ENCODE data around the gene MVK. TPM values are rescaled to one million over a fixed set of nuclear protein-coding genes. Genes with fewer than 3 reads are reported as not detected.

MVK gene
- total and polyA plus RNA-seq, 9 donors, result 7.4 to 66.4 (median 18.6) TPM

GRCh38 chr12:109583733-109584132 is 10.1 kb downstream of the MVK start:
- H3K4me3 ChIP-seq, result no peak overlapping the region
- no peaks in the 10 kb centered on the region for H3K4me1 ChIP-seq (ENCODE audit: insufficient read depth)
- no peaks in the 10 kb centered on the region for H3K9me3 ChIP-seq
- H3K36me3 ChIP-seq, result no peaks in the 10 kb centered on the region
- H3K27me3 ChIP-seq, result no peaks in the 10 kb centered on the region
- WGBS, 3 donors, result 95 to 100% (median 96%) methylated on average over 2 of the region's 2 CpGs
- DNase-seq, result no peak
- no peak overlapping the region for H3K27ac ChIP-seq
- intact Hi-C loops (cut with DNase I), result no loop called here
- no peak for TF ChIP-seq EP300 (IDR thresholded peaks at IDR 0.05)
- no peak for TF ChIP-seq CTCF (IDR thresholded peaks at IDR 0.05)
- no peak for TF ChIP-seq POLR2A (IDR thresholded peaks at IDR 0.05)

GRCh38 chr12:109586385-109587296 is 13.0 kb downstream of the MVK start:
- intact Hi-C loops (cut with DNase I), result no loop called here
- Histone ChIP-seq H3K27me3 (no peaks in the 10 kb centered on the region), H3K4me1 (ENCODE audit: insufficient read depth) (no peaks in the 10 kb centered on the region), H3K9me3 (no peaks in the 10 kb centered on the region), H3K36me3 (no peaks in the 10 kb centered on the region), H3K27ac (no peak overlapping the region), H3K4me3 (no peak overlapping the region)
- WGBS, 3 donors, result 79 to 88% (median 83%) methylated on average over 10 of the region's 10 CpGs
- no peak for DNase-seq
- TF ChIP-seq POLR2A (IDR thresholded peaks at IDR 0.05) (no peak), CTCF (IDR thresholded peaks at IDR 0.05) (no peak), EP300 (IDR thresholded peaks at IDR 0.05) (no peak)

GRCh38 chr12:109587921-109588320 is 14.3 kb downstream of the MVK start:
- DNase-seq, result no peak
- TF ChIP-seq EP300 (IDR thresholded peaks at IDR 0.05) (no peak), POLR2A (IDR thresholded peaks at IDR 0.05) (no peak), CTCF (IDR thresholded peaks at IDR 0.05) (no peak)
- Histone ChIP-seq H3K36me3 (no peaks in the 10 kb centered on the region), H3K9me3 (no peaks in the 10 kb centered on the region), H3K27ac (no peak overlapping the region), H3K27me3 (no peaks in the 10 kb centered on the region), H3K4me1 (ENCODE audit: insufficient read depth) (no peaks in the 10 kb centered on the region), H3K4me3 (no peak overlapping the region)
- 84 to 91% (median 88%) methylated on average over 16 to 18 of the region's 18 CpGs for WGBS, 3 donors
- intact Hi-C loops (cut with DNase I), result no loop called here

GRCh38 chr12:109588461-109589239 is 15.1 kb downstream of the MVK start:
- H3K27ac ChIP-seq, result no peak overlapping the region
- no peaks in the 10 kb centered on the region for H3K4me1 ChIP-seq (ENCODE audit: insufficient read depth)
- no peak for TF ChIP-seq POLR2A (IDR thresholded peaks at IDR 0.05)
- no peak for TF ChIP-seq EP300 (IDR thresholded peaks at IDR 0.05)
- no peak for TF ChIP-seq CTCF (IDR thresholded peaks at IDR 0.05)
- no peaks in the 10 kb centered on the region for H3K36me3 ChIP-seq
- intact Hi-C loops (cut with DNase I), result no loop called here
- H3K4me3 ChIP-seq, result no peak overlapping the region
- no peaks in the 10 kb centered on the region for H3K9me3 ChIP-seq
- no peaks in the 10 kb centered on the region for H3K27me3 ChIP-seq
- WGBS, 3 donors, result 91 to 92% (median 92%) methylated on average over 26 of the region's 26 CpGs
- DNase-seq, result no peak
